Left colon (tissue), 2 donors: ENCODE results near the gene C9orf72. TPM values are rescaled to one million over a fixed set of nuclear protein-coding genes. Genes with fewer than 3 reads are reported as not detected.

ENCODE experiments used
- ATAC-seq: fragments of 200-7000 bp; cut with Tn5 transposase; one replicate; pipeline ENCODE4 v1.9.1; 2020; ENCODE audit warnings: mild to moderate bottlenecking, moderate library complexity
- DNase-seq, 2 donors: peaks; one replicate each; pipeline ENCODE4 v3.0.0-alpha.2; 2020
- intact Hi-C, 2 donors: fragments of 100-400 bp; cut with DNase I in 1 of 2; cut with micrococcal nuclease in 1 of 2; formaldehyde crosslinking; loops; one replicate each; pipeline versions ENCODE4 v1.11.2 to v1.14.0; 2022; cut with DNase I, micrococcal nuclease
- total RNA-seq, 2 donors: library from RNA; stranded (reverse); fragmentation: NEBNext Ultra II Directional; extraction: Animal tissue kit (Norgen Biotek cat#: 25700); gene quantifications; one replicate each; pipeline ENCODE4 v1.2.1, GENCODE V29; 2021
- donor health status: DM: no; HTN: no; CAD: no.
- donor health status: DM: yes; HTN: yes; CAD: no.

The C9orf72 gene
- total RNA-seq, 2 donors from 2014 or later: 10.7 to 13.4 TPM

DNA sequence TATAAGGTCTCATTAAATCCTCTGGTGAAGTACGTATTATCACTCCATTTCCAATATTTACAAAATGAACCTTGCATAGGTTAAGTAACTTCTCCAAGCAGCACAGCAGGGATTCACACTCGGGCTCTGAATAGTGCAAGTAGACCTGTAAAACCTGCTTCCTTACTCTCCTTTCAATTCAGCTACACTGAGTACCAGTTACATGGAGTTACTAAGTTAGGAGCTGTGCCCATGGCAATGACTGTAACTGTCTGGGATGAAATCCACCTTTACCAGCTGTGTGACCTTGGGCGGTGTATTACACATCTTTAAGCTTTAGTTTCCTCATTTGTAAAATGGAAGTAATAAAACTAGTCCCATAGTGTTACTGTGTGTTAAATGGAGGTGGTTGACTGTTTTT is 27.8 kb downstream of the C9orf72 start:
- intact Hi-C loops: loop anchor here in 1 of 2 donors (10.0 kb wide), 1 partner anchor 511 kb away; no protein-coding TSS in a partner anchor
- DNase-seq: peak; percentile 15 to 37
- ATAC-seq: peak; percentile 96

DNA sequence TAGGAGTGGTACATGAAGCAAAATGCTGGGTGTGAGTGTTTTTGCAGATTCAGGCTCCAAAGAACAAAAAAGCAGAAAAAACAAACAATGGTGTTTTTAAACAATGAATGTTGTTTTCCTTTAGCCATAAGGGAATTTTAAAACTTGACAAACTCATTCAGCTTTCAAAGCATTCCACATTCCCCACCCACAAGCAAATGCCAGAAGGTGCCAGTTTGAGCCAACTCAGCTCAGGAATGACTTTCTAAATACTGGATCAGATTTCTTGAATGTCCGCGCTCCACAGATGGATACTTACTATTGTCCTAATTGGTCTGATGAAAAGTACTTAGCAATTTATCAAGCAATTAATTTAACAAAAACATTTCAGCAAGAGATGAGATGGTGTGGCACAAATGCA is 30.8 kb downstream of the C9orf72 start:
- DNase-seq (no peak), ATAC-seq (no peak)
- intact Hi-C loops: loop anchor here in 1 of 2 donors (10.0 kb wide), 1 partner anchor 508 kb away; no protein-coding TSS in a partner anchor

DNA sequence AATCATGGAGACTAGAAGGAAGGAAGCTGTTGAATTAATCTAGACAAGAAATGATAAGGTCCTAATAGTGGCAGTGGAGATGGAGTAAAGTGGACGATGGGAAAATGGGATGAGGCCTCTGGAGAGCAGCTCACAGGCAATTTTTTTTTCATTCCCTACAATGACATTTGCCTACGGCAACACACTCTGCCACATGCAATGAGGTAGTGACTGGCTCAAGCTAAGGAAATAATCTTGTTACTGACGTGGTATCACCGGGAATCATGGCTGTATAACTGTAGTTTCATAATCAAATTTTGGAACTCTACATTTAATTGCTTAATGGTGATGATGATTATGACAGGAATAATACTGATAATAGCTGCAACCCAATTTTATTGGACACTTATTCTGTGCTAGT is 31.5 kb downstream of the C9orf72 start:
- ATAC-seq: no peak
- intact Hi-C loops: loop anchor here in 1 of 2 donors (10.0 kb wide), 1 partner anchor 507 kb away; no protein-coding TSS in a partner anchor
- DNase-seq: no peak

DNA sequence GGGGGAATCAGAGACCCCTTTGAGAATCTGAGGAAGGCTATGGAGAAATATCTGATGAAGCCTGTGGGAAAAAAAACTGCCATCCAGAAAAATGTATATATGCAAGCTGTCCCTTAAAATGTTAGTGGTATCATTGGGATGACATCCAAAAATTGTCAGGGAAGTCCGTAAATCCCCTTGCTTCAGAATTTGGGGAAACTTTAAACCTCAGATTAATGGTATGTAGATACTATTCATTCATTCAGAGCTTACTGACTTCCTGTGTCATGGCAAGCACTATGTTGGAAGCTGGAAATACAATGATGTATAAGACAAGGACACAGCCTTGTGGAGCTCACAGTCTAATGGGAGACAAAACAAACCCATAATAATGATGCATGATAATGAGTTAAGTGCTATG is 32.8 kb downstream of the C9orf72 start:
- no peak for DNase-seq

DNA sequence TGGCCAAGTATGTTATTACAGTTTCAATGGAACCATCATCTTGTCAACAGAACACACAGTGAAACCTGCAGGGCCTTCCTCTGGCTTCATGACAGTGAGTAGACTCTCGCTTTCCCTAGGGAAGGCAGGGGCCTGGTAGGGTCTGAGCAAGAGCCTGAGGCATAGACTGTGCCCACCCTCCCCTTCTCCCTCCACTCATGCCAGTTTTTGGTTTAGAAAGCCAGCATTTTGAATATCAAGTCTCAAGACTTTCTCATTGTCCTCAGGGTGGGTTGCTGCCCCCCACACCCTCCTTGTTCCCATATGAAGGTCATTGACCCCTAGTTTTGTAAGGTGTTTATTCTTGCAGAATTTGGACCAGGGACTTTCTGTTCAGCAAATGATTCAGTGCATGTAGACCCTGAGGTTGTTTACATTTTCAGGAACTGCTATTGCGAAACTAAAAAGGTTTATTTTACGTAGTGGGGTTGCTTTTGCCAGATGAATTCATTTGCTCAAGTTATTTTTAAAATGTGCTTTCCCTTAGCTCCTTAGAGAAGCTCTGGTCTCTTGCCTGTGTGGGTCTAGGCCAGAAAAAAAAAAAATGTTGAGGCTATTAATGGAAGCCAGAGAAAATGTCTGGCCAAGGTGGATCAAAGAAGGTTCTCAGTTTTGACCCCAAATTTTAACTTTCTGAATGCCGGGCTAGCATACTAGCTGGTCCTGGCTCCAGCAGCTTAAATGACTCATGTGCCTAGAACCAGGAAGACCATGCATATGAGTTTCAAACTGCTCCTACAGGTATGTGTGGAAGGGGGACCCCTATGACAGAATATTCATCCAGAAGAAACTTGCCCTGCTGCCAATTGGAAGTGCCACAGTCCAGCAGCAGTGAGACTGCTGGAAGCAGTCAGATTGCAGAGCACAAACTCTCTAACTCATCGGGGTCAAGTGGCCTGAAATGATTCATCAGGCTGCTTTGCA is 33.5 kb downstream of the C9orf72 start:
- ATAC-seq (no peak), DNase-seq (peak in 1 of 2 donors; percentile 25)
- intact Hi-C loops: loop anchor here (10.0 kb wide), 2 partner anchors 205 to 505 kb away; no protein-coding TSS in a partner anchor

More for the DNA sequence above, 32.8 kb downstream of the C9orf72 start:
- intact Hi-C loops: loop anchor here in 1 of 2 donors (10.0 kb wide), 1 partner anchor 506 kb away; no protein-coding TSS in a partner anchor
- ATAC-seq: no peak

DNA sequence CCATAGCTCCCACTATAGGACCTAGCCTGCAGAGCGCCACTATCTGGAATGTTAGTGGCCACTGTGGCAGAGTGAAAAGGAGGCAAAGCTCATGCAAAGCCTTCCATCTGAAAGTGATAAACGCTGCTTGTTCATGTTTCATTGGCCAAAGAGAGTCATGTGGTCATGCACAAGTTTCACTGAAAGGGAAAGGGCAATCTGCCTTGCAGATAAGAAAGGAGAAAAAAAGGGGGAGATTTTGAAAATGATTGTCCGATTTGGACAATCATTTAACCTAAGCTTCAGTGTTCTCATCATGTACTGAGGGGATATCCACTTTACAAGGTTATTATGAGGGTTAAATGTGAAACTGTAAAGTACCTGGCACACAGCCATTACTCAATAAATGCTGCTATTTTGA is 34.6 kb downstream of the C9orf72 start:
- DNase-seq: no peak
- ATAC-seq: peak; percentile 69
- intact Hi-C loops: loop anchor here in 1 of 2 donors (10.0 kb wide), 1 partner anchor 204 kb away; no protein-coding TSS in a partner anchor

DNA sequence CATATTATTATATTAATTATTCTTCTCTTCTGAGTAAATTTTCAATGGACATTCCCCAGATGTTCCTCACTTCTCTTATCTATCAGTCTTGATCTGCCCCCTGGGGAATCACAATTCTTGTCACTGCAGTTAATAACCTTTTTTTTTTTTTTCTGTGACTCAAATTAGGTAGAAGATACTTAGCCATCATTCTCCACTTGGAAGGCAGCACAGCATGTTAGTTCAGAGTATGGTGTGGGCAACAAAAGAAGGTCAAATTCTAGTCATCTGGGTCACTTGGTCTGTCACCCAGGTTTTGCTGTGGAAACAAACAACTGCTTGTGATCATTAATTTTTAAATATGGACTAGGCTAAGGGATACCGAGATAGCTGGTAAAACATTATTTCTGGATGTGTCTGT is 35.5 kb downstream of the C9orf72 start:
- intact Hi-C loops: loop anchor here in 1 of 2 donors (10.0 kb wide), 1 partner anchor 203 kb away; no protein-coding TSS in a partner anchor
- no peak for ATAC-seq
- no peak for DNase-seq

DNA sequence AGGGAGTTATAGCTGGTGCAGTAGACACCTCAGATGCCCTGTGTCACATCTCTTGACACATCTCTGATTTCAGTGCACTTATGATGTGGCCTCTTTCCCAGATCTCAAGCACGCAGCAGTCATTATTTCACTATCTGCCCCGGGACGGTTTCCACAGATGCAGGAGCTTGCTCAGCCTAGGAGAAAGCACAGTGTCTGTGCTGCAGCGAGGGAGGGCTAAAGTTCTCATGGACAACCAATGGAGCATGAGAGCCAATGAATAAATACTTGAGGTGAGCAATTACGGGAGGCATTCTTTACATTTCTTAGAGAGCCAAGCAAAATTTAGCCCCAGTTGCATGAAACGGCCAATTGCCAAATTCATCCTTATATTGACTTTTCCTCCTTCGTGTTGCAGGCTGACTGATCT is 36.2 kb downstream of the C9orf72 start:
- intact Hi-C loops: loop anchor here in 1 of 2 donors (10.0 kb wide), 1 partner anchor 202 kb away; no protein-coding TSS in a partner anchor
- DNase-seq (no peak), ATAC-seq (no peak)

DNA sequence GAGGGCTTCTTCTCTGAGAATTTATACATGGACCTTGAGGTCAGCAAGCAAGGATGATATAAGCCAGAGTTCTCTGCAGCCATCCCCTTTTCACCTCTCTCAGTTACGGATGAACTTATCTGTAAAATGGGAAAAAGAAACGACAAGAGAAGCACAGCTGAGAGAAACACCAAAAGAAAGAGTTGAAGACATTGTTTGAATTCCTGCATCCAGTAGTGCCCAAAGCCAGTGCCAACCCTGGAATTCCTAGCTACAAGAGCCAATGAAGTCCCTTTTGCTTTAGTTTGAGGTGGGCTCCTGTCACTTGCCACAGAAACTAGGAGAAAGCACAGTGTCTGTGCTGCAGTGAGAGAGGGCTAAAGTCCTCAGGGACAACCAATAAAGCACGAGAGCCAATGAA is 37.1 kb downstream of the C9orf72 start:
- intact Hi-C loops: loop anchor here in 1 of 2 donors (10.0 kb wide), 1 partner anchor 201 kb away; no protein-coding TSS in a partner anchor
- ATAC-seq (no peak), DNase-seq (no peak)

DNA sequence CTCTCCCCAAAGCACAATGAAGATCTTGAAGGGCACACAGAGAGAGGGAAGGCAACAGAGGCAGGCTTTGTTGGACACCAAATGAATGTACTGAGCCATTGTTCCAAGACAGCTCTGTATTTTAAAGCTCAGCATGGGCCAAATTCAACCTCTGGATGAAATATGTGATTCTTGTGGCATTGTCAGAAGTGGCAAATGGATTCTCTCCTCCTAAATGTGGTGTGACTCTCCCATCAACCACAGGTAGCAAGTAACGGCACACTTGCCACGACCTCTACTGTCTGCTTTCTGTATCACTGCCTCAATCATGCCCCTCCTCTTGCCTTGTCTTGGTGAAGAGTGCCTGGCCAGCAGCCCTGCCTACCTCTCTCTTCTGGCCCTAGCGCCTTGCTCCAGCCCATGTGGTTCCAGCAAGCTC is 37.6 kb downstream of the C9orf72 start:
- peak; percentile 42 for ATAC-seq
- DNase-seq: peak in 1 of 2 donors; percentile 20
- intact Hi-C loops: loop anchor here in 1 of 2 donors (10.0 kb wide), 1 partner anchor 201 kb away; no protein-coding TSS in a partner anchor

DNA sequence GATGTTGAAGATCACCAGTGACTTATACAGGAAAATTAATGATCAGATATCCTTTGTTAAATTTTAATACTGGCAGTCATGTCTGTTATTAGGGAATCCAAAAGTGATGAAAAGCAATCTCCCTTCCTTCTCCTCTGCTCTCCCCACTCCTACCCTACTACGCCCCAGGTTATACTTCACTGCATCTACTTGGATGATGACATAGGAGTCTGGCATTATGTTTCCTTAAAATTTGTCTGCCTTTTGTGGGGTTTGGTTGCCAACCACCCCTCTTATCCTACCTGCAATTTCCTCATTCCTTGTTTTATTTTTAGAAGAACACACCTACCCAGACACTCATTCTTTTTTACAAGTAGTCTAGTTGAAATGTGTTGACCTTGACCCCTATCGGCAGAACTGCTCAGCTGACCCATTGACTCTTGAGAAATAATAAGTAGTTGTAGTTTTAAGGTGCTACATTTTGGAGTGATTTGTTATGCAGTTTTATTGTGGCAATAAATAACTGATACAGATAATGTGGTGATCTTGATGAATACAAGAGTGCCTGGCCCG is 38.5 kb downstream of the C9orf72 start:
- DNase-seq: no peak
- peak; percentile 30 for ATAC-seq
- intact Hi-C loops: loop anchor here (5.0 to 10.0 kb wide), 2 partner anchors 200 to 202 kb away; no protein-coding TSS in a partner anchor

DNA sequence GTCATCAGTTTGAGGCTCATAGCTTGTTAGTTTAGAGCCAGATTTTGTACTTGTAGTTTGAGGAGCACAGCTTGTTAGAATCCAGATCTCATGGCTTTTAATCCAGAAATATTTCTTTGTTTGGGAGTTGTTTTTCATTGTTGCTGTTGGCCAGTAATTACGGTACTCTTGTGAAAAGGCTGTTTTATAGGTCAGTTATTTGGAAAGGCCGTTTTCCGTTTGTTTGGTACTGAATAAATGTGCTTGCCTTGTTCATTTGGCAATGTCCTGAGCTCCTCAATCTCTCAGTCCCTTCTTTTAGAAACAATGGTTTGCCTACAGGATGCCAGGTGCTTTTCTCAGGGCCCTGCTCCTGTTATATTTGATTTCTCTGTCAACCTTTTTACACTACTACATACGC is 39.1 kb downstream of the C9orf72 start:
- DNase-seq (no peak), ATAC-seq (no peak)
- intact Hi-C loops: loop anchor here (5.0 to 10.0 kb wide), 2 partner anchors 199 to 202 kb away; no protein-coding TSS in a partner anchor

DNA sequence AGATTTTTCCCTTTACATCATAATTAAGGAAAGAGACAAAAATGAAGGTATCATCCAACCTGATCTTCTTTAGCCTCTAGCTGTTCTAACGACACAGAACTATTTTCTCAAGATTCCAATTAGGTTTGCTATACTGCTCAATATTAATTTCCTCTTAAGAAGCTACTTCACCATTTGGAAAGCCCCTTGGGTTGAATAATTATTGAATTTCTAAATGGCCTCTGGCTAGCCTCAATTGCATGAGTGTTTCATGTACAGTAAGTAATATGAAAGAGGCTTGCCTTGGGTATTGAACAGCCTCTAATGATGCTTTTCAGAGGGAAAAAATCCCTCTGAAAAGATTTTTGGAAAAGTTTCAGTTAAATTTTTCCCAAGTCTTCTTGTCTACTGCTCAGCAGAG is 40.0 kb downstream of the C9orf72 start:
- intact Hi-C loops: loop anchor here (5.0 to 10.0 kb wide), 2 partner anchors 199 to 201 kb away; no protein-coding TSS in a partner anchor
- ATAC-seq (no peak), DNase-seq (no peak)

DNA sequence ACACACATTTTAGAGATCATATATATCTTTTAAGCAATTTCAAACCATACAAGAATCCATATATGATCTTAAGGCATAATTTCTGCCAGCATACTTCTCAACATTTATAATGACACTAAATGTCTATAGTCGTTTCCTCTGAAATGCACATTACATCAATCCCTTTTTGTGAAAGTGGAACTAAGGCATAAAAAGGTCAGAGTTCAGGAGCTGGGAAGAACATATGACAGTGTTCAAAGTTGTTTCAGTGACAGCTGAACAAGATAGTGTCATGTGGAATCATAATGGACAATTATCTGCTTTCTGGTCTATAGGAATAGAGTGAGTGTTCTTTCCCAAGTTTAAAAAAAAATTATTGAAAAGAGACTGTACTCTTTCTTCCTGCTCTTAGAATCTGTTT is 41.2 kb downstream of the C9orf72 start:
- DNase-seq: no peak
- intact Hi-C loops: loop anchor here (5.0 to 10.0 kb wide), 2 partner anchors 197 to 200 kb away; no protein-coding TSS in a partner anchor
- no peak for ATAC-seq

DNA sequence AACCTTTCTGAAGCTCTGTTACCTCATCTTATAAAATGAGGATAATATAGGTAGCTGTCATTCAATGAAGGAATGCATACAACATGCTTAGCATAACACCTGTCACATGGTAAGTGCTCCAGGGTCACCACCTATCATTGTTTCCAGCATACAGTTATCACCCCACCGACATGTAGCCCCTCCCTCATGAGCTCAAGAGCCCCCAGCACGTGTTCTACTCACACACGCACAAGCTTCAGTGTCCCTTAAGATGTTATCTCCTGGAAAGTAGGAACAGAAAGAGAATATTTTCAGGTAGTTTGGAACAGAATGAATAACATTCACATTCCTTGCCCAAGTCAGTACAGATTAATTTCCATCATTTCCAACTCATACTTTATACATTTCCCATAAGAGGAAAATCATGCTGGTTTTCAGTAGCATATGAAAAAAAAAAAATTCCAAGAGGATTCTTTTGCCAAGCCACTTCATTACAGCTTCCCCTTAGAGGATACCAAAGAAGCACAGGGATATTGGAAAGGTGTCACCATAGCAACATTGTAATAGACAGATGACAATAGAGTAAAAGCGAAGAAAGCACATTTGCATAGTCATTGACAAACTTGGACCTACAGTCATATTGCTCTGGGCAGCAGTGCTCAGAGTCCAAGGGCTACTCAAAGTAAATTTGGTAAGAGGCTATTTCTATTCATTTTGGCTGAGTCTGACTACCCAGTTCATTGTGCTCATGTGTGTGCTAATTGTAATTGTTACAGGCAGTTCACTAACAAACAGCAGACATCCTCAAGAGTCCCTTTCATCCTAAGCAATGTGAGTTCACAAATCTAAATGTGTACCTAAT is 42.1 kb downstream of the C9orf72 start:
- intact Hi-C loops: loop anchor here (5.0 to 10.0 kb wide), 2 partner anchors 196 to 199 kb away; no protein-coding TSS in a partner anchor
- no peak for DNase-seq

DNA sequence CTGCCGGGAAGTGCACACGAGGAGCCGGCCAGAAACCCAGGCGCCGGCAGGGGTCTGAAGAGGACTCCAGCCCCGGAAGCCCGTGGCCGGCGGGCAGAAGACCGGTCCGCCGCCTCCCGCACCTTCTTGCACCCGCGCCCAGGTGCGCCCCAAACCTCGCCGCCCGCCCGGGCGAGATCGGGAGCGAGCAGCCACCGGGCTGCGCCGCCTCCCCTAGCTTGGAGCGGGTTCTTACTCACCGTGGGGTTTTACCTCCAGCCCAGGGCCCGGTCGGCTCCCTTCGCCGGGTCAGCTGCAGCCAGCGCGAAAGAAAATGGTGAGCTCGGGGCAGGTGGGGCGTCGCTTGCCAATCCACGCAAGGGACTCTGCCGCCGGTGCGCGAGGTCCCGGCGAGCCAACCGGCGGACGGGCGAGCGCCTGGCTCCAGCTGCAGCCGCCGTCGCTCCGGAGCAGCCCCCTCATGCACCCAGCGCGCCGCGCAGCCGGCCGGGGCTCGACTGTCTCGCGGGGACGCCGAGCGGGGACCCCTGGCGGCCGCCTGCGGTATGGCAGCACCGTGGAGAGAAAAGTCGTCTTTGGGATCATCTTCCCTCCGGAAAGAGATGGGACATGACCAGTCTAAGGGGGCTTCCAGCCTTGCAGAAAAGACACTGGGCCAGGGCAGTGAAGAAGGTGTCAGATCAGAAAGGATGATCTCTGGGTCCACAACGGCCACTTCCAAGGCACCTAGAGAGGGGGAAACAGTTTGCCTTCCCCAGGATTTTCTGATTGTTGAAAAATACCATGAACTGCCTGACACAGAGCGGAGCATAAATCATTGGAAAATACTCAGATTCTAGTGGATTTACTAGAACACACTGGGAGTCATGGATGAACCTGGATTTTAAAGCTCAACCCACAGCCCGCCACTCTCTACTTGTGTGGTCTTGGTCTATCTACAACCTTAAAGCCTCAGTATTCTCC is 43.7 kb downstream of the C9orf72 start, which contains the start of gene MOB3B:
Gene MOB3B, minus strand, starts transcription at position 499 of the 963 bp plus-strand sequence. CDS start 74,264 bp downstream, outside the sequence.
- peak; percentile 78 to 91 for DNase-seq
- intact Hi-C loops: loop anchor here (5.0 to 10.0 kb wide), 2 partner anchors 195 to 197 kb away; no protein-coding TSS in a partner anchor
- ATAC-seq: peak; percentile 72

More for the DNA sequence above, 42.1 kb downstream of the C9orf72 start:
- ATAC-seq: no peak

DNA sequence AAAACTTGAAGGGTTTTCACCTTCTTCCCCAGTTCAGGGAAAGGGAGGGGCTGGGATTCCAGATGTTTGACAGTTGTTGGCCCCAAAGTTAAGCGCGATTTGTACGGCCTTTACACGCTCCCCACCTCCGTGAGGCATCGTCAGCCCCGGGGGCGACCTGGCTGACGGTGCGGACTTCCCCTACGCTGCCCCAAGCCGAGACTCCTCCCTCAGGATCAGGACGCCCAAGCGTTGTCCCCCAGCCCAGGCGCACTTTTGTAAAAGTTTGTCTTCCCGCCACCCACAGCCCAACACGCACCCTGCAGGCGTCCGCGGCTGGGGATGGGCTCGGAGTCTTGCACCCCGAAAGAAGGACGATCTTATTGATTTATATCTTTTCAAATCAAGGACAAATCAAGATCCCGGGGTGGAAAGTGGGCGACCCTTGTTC is 44.4 kb downstream of the C9orf72 start:
- ATAC-seq: peak; percentile 70
- peak; percentile 74 for DNase-seq
- intact Hi-C loops: no loop called here
